Endodermal cell (in vitro differentiated cells): ENCODE results near the gene SEMA3A. TPM values are rescaled to one million over a fixed set of nuclear protein-coding genes. Genes with fewer than 3 reads are reported as not detected.
A peak's percentile ranks its signal among the peaks of the same experiment; 100 is the strongest.
"Not testable (repeated sequence)": the region's sequence is repeated elsewhere in the genome, so short reads cannot be mapped to it uniquely, and the experiment has no call there.

Experiments used
- DNase-seq: peaks from one replicate; pipeline ENCODE4 v3.0.0-alpha.2; 2017
- H3K27ac ChIP-seq: 2 replicates; pipeline ENCODE4 v1.5.1; 2013; ENCODE audit warnings: mild to moderate bottlenecking, low read depth, low read length, moderate library complexity
- H3K27me3 ChIP-seq: 2 replicates; pipeline ENCODE4 v1.6.1; 2013; ENCODE audit warnings: mild to moderate bottlenecking, low read length, moderate library complexity; ENCODE audit not compliant: insufficient read depth, control insufficient read depth, poor library complexity, severe bottlenecking
- H3K36me3 ChIP-seq: 2 replicates; pipeline ENCODE4 v1.7.0; 2013; ENCODE audit warnings: mild to moderate bottlenecking, low read length, moderate library complexity; ENCODE audit not compliant: control insufficient read depth, insufficient read depth
- H3K4me1 ChIP-seq: one replicate; pipeline ENCODE4 v1.7.0; 2013; ENCODE audit warnings: low read length; ENCODE audit not compliant: control insufficient read depth, insufficient read depth
- H3K4me3 ChIP-seq: 2 replicates; pipeline ENCODE4 v1.5.1; 2013; ENCODE audit warnings: mild to moderate bottlenecking, low read length, moderate library complexity
- H3K9ac ChIP-seq: 2 replicates; pipeline ENCODE4 v1.6.1; 2013; ENCODE audit warnings: mild to moderate bottlenecking, low read length, moderate library complexity; ENCODE audit not compliant: poor library complexity, severe bottlenecking; ENCODE audit errors: extremely low read depth
- H3K9me3 ChIP-seq: 2 replicates; pipeline ENCODE4 v1.6.1; 2013; ENCODE audit warnings: mild to moderate bottlenecking, low read length, moderate library complexity; ENCODE audit not compliant: control insufficient read depth
- H3K27ac Mint-ChIP-seq: 2 replicates; pipeline ENCODE4 v1.8.0; 2020; ENCODE audit warnings: mixed read lengths
- H3K27me3 Mint-ChIP-seq: 2 replicates; pipeline ENCODE4 v1.8.0; 2021; ENCODE audit warnings: mild to moderate bottlenecking, mixed read lengths; ENCODE audit not compliant: insufficient read depth
- H3K36me3 Mint-ChIP-seq: 2 replicates; pipeline ENCODE4 v1.8.0; 2020; ENCODE audit warnings: low read depth, mixed read lengths
- H3K4me1 Mint-ChIP-seq: 2 replicates; pipeline ENCODE4 v1.8.0; 2020; ENCODE audit warnings: mixed read lengths
- H3K4me3 Mint-ChIP-seq: 2 replicates; pipeline ENCODE4 v1.8.0; 2020; ENCODE audit warnings: mild to moderate bottlenecking, moderate library complexity, mixed read lengths
- H3K9me3 Mint-ChIP-seq: 2 replicates; pipeline ENCODE4 v1.8.0; 2020; ENCODE audit warnings: mild to moderate bottlenecking, mixed read lengths
- WGBS, 2 experiments: methylation state at CpG; one replicate each; pipeline versions ENCODE4 v1.1.5 to v1.1.7; 2013; ENCODE audit warnings: missing lambda C conversion rate in 2 of 2, mixed read lengths in 1 of 2; ENCODE audit not compliant: insufficient coverage in 1 of 2, insufficient read length in 1 of 2; 5-methylcytosine and 5-hydroxymethylcytosine counted together
- total RNA-seq, 2 donors: library from RNA; stranded (reverse); fragmentation: NEBNext Ultra II Directional in 1 of 2; extraction: Animal tissue kit (Norgen Biotek cat#: 25700) in 1 of 2; gene quantifications; 2 replicates in 1 of 2; 3 replicates in 1 of 2; pipeline ENCODE4 v1.2.1, GENCODE V29; 2021
- TF ChIP-seq, protein P1 (sequence below): fragments of 200-600 bp; sonication (generic); conservative IDR thresholded peaks from 2 replicates; pipeline ENCODE4 v1.5.0; 2021; ENCODE audit warnings: antibody characterized with exemption, mild to moderate bottlenecking

The SEMA3A gene
- total RNA-seq, 2 donors from 2014 or later = 43.5 to 72.8 TPM

- no peak overlapping the region for H3K27ac ChIP-seq
- Mint-ChIP-seq H3K4me3 (no peak overlapping the region), H3K27ac (no peak overlapping the region), H3K27me3 (no peaks in the 10 kb centered on the region), H3K36me3 (peaks cover 30% of the 10 kb centered on the region), H3K4me1 (peaks cover 6% of the 10 kb centered on the region), H3K9me3 (peaks cover 14% of the 10 kb centered on the region)
- no peak for DNase-seq
- H3K36me3 ChIP-seq = peaks cover 36% of the 10 kb centered on the region
- H3K4me1 ChIP-seq = no peaks in the 10 kb centered on the region
- H3K9ac ChIP-seq = no peak overlapping the region
- TF ChIP-seq, protein P1, sequence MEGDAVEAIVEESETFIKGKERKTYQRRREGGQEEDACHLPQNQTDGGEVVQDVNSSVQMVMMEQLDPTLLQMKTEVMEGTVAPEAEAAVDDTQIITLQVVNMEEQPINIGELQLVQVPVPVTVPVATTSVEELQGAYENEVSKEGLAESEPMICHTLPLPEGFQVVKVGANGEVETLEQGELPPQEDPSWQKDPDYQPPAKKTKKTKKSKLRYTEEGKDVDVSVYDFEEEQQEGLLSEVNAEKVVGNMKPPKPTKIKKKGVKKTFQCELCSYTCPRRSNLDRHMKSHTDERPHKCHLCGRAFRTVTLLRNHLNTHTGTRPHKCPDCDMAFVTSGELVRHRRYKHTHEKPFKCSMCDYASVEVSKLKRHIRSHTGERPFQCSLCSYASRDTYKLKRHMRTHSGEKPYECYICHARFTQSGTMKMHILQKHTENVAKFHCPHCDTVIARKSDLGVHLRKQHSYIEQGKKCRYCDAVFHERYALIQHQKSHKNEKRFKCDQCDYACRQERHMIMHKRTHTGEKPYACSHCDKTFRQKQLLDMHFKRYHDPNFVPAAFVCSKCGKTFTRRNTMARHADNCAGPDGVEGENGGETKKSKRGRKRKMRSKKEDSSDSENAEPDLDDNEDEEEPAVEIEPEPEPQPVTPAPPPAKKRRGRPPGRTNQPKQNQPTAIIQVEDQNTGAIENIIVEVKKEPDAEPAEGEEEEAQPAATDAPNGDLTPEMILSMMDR = no peak
- peaks cover 12% of the 10 kb centered on the region for H3K9me3 ChIP-seq
- WGBS, 2 experiments = 91% methylated on average over 1 of the region's 2 CpGs; no CpG with 5 or more reads in 1 of the 2 experiments
- no peaks in the 10 kb centered on the region for H3K27me3 ChIP-seq
- H3K4me3 ChIP-seq = no peak overlapping the region
Observed at GRCh38 chr7:84057576-84057975, 137.0 kb downstream of the SEMA3A start.

DNA sequence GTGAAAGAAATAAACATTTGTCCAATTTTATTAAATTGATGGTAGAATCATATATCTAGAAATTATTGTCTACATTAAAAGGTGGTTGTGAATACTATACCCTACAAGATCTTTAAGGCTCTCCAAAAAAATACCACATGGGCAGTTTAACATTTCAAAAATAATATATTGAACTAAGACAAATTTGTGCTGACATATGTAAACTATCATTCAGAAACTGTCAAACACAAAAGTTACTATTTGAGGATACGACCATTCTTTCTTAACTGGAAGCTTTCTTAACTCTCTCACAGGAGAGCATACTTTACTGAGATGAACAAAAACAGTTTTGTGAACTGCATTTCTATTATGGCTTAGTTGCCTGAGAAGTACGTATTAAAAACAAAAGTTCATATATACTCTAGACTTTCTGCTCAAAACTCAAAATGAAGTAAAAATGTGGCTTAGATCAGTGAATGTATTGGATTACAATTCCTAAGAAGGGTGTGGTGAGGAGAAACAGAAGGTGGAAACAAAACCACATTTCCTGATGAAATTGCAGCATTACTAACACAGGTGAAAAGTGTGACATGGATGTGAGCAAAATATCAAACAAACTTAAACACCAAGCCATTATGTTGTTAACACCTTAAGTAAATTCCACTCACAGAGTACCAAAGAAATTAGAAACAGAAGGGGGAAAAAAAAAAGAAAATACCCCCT is 138.5 kb downstream of the SEMA3A start:
- H3K36me3 ChIP-seq = peaks cover 36% of the 10 kb centered on the region
- H3K4me1 ChIP-seq = no peaks in the 10 kb centered on the region
- DNase-seq = no peak
- H3K27ac ChIP-seq = no peak overlapping the region
- 100% methylated on average over 1 to 2 of the region's 2 CpGs for WGBS, 2 experiments
- no peaks in the 10 kb centered on the region for H3K27me3 ChIP-seq
- Mint-ChIP-seq H3K27me3 (no peaks in the 10 kb centered on the region), H3K9me3 (peaks cover 15% of the 10 kb centered on the region), H3K4me3 (no peak overlapping the region), H3K36me3 (peaks cover 29% of the 10 kb centered on the region), H3K4me1 (peaks cover 5% of the 10 kb centered on the region), H3K27ac (peak overlapping the region; percentile 31)
- no peak overlapping the region for H3K9ac ChIP-seq
- TF ChIP-seq, protein P1 = no peak
- H3K4me3 ChIP-seq = no peak overlapping the region
- H3K9me3 ChIP-seq = peaks cover 12% of the 10 kb centered on the region

DNA sequence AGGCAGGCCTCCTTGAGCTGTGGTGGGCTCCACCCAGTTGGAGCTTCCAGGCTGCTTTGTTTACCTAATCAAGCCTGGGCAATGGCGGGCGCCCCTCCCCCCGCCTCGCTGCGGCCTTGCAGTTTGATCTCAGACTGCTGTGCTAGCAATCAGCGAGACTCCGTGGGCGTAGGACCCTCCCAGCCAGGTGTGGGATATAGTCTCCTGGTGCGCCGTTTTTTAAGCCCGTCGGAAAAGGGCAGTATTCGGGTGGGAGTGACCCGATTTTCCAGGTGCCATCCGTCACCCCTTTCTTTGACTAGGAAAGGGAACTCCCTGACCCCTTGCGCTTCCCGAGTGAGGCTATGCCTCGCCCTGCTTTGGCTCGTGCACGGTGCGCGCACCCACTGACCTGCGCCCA is 139.4 kb downstream of the SEMA3A start:
- DNase-seq, H3K27me3 ChIP-seq, H3K9ac ChIP-seq, H3K4me3 Mint-ChIP-seq, H3K4me1 Mint-ChIP-seq, H3K4me1 ChIP-seq, H3K27me3 Mint-ChIP-seq, H3K27ac ChIP-seq, H3K4me3 ChIP-seq: not testable (repeated sequence)
- peaks cover 12% of the 10 kb centered on the region for H3K9me3 ChIP-seq
- Mint-ChIP-seq H3K27ac (peak overlapping the region; percentile 42), H3K36me3 (peaks cover 28% of the 10 kb centered on the region), H3K9me3 (peaks cover 17% of the 10 kb centered on the region)
- H3K36me3 ChIP-seq = peaks cover 36% of the 10 kb centered on the region
- WGBS, 2 experiments = 82 to 90% methylated on average over 9 to 23 of the region's 23 CpGs
